Sciatic nerve (tissue), 2 donors: Measurements from ENCODE around the gene CLCF1. TPM values are rescaled to one million over a fixed set of nuclear protein-coding genes. Genes with fewer than 3 reads are reported as not detected.

ENCODE experiments used
- ATAC-seq: fragments of 200-7000 bp; cut with Tn5 transposase; one replicate; pipeline ENCODE4 v1.9.1; 2020; ENCODE audit warnings: mild to moderate bottlenecking, moderate library complexity
- DNase-seq: peaks from one replicate; pipeline ENCODE4 v3.0.0-alpha.2; 2020; ENCODE audit warnings: low spot score
- intact Hi-C: fragments of 100-400 bp; cut with DNase I; formaldehyde crosslinking; loops from one replicate; pipeline ENCODE4 v1.14.2; 2022
- total RNA-seq: library from RNA; stranded (reverse); fragmentation: NEBNext Ultra II Directional; extraction: Animal tissue kit (Norgen Biotek cat#: 25700); gene quantifications from one replicate; pipeline ENCODE4 v1.2.1, GENCODE V29; 2021
- donor health status: DM: no; HTN: no; CAD: no.
- donor health status: DM: no; HTN: no; CAD: no.

CLCF1 gene
- total RNA-seq, 1 donor from 2014 or later = 7.5 TPM

GRCh38 chr11:67317205-67317887, 56.1 kb downstream of the CLCF1 start:
- DNase-seq (peak; percentile 99), ATAC-seq (peak; percentile 97)
- intact Hi-C loops = loop anchor here (2.0 kb wide), 1 partner anchor 51 kb away; the partner anchor contains the start of gene GRK2

- ATAC-seq = no peak
- no peak for DNase-seq
- intact Hi-C loops = loop anchor here (2.0 kb wide), 1 partner anchor 50 kb away; the partner anchor contains the start of gene GRK2
Observed at GRCh38 chr11:67316882-67317204, 56.6 kb downstream of the CLCF1 start.

GRCh38 chr11:67315325-67315909, 58.0 kb downstream of the CLCF1 start:
- DNase-seq = no peak
- no peak for ATAC-seq
- intact Hi-C loops = no loop called here

- DNase-seq (no peak), ATAC-seq (no peak)
- intact Hi-C loops = no loop called here
Observed at GRCh38 chr11:67314218-67314617, 59.2 kb downstream of the CLCF1 start.

Other genes with a start within 250 kb of the CLCF1 start
- 61.7 TPM for gene GRK2, start 107.1 kb downstream of the CLCF1 start, total RNA-seq
- gene ANKRD13D, start 84.3 kb downstream of the CLCF1 start, total RNA-seq = 69.7 TPM
- gene SSH3, start 70.1 kb downstream of the CLCF1 start, total RNA-seq = 40.7 TPM
- gene POLD4, start 20.1 kb downstream of the CLCF1 start, total RNA-seq = 43.5 TPM
- gene RAD9A, start 18.4 kb upstream of the CLCF1 start, total RNA-seq = 23.8 TPM
- gene PPP1CA, start 28.3 kb upstream of the CLCF1 start, total RNA-seq = 56.2 TPM
- 7.4 TPM for gene TBC1D10C, start 30.5 kb upstream of the CLCF1 start, total RNA-seq
- 8.4 TPM for gene CARNS1, start 42.1 kb upstream of the CLCF1 start, total RNA-seq
- 30.8 TPM for gene RPS6KB2, start 54.9 kb upstream of the CLCF1 start, total RNA-seq
- gene PTPRCAP, start 64.1 kb upstream of the CLCF1 start, total RNA-seq = 4.2 TPM
- gene CORO1B, start 69.9 kb upstream of the CLCF1 start, total RNA-seq = 59.8 TPM
- gene GPR152, start 79.1 kb upstream of the CLCF1 start, total RNA-seq = not detected
- gene CABP4, start 81.8 kb upstream of the CLCF1 start, total RNA-seq = 2.5 TPM
- gene TMEM134, start 95.7 kb upstream of the CLCF1 start, total RNA-seq = 49.9 TPM
- gene AIP, start 109.4 kb upstream of the CLCF1 start, total RNA-seq = 72.0 TPM
- gene PITPNM1, start 131.8 kb upstream of the CLCF1 start, total RNA-seq = 80.0 TPM
- 73.6 TPM for gene CDK2AP2, start 134.6 kb upstream of the CLCF1 start, total RNA-seq
- not detected for gene CABP2, start 149.8 kb upstream of the CLCF1 start, total RNA-seq
- 329 TPM for gene GSTP1, start 210.2 kb upstream of the CLCF1 start, total RNA-seq
- 126 TPM for gene NDUFV1, start 233.3 kb upstream of the CLCF1 start, total RNA-seq